T1000 (cell line): ENCODE measurements around the gene GLT8D1.
"Not testable (repeated sequence)": the region's sequence is repeated elsewhere in the genome, so short reads cannot be mapped to it uniquely, and the experiment has no call there.

ENCODE experiments used
- DNase-seq: peaks from one replicate; lab custom pipeline; 2025; ENCODE audit warnings: mixed read lengths; lab: John Stamatoyannopoulos, UW

The GLT8D1 gene, protein sequence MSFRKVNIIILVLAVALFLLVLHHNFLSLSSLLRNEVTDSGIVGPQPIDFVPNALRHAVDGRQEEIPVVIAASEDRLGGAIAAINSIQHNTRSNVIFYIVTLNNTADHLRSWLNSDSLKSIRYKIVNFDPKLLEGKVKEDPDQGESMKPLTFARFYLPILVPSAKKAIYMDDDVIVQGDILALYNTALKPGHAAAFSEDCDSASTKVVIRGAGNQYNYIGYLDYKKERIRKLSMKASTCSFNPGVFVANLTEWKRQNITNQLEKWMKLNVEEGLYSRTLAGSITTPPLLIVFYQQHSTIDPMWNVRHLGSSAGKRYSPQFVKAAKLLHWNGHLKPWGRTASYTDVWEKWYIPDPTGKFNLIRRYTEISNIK

GRCh38 chr3:52705688-52706686 is at the start of gene GLT8D1, which contains the start of gene SPCS1:
Gene GLT8D1, minus strand, starts transcription at chr3:52705791. Its CDS starts 5,331 bp downstream, at chr3:52700460.
Gene SPCS1, plus strand, starts transcription at chr3:52706106. Its CDS starts 141 bp downstream, at chr3:52706247.
- DNase-seq: peak; percentile 89

DNA sequence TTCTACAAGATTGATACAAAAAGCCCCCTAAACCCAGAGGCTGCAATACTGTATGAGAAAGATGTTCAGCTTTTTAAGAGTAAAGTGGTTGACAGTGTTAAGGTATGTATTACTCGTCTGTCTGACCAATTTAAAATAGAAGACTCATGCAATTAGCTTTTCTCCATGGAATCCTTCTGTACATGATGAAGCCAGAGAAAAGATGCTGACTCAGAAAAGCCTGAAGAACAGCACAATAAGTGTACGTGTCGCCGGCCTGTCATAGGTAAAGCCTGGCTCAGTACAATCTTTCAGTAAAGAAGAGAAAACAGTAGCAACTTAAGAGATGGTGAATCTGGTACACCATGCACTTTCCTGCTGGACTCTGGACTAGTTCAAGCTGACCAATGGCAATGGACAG is 48.8 kb upstream of the GLT8D1 start:
- no peak for DNase-seq

DNA sequence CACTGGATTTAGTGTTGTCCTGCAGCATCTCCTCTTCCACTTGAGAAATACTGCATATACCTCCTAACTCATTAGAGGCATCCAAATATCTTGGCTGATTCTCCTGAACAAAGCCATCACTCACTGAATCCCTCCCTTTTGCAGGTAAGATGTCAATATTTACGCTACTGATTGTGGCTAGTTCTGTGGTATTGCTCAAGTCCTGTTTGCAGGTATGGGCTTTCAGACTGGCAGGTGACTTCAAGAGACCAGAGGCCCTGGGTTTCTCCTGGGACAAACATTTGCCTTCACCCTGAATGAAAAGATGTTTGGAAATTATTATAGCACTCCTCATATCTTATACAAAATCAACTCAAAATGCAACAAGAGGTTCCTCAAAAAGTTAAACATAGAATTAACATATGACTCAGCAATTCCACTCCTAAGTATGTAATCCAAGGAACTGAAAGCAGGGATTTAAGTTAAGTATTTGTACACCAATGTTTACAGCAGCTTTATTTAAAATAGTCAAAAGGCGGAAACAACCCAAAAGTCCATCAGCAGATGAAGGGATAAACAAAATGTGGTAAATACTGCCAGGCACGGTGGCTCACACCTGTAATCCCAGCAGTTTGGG is 46.6 kb upstream of the GLT8D1 start:
- no peak for DNase-seq

GRCh38 chr3:52743721-52744120 is 38.1 kb upstream of the GLT8D1 start:
- DNase-seq: no peak

DNA sequence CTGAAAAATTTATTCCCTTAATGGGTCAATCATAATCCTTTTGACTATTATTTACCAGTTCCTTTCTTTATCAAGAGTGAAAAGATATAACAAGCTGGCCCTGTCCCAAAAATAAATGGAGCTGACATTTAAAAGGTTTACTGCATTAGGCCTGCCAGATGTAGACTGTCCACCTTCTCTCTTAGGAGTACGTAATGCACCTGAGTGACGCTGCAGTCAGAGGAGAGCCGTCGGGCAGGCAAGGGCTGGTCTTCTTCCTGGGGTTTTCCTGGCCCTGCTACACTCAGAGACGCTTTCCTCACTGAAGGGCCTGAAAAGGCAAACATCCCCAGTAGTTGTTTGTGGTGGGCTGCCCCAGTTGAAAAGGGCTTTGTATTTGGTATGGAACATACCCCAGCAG is 37.6 kb upstream of the GLT8D1 start:
- no peak for DNase-seq

- DNase-seq: no peak
These were observed 36.9 kb upstream of the GLT8D1 start for GRCh38 chr3:52742418-52743041.

DNA sequence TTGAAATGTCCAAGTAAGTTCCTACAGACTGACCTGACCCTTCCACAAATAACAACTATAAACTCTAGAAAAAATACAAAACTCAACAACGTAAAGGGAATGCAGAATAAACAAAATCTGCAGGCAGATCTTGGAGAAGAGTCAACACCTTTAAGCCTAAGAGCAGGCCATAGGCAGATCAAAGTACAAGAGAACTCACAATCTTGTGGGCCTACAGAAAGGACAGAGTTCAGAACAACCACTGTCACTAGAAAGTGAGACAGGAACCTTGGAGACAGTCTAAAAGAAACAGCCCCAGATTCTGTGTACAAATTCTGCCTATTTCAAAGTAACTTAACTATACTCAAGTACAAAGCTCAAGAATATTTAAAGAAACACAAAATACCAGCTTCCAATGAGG is 34.1 kb upstream of the GLT8D1 start:
- DNase-seq: no peak

DNA sequence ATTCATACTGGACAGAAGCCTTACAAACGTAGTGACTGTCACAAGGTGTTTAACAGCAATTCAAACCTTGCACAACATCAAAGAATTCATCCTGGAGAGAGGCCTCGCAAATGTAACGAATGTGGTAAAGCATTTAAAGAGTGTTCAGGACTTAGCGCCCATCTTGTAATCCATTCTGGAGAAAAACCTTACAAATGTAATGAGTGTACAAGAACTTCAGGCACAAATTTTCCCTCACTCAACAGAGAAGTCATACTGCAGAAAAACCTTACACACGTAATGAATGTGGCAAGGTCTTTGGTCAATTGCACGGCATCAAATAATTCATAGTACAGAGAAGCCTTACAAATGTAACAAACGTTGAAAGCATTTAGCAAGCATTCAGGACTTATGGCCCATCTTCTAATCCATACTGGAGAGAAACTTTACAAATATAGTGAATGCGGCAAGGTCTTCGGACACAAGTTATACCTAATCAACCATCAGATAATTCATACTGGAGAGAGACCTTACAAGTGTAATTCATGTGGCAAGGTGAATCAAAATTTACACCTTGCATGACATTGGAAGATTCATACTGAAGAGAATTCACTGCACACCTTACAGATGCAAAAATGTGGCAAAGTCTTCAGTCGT is 27.8 kb upstream of the GLT8D1 start:
- DNase-seq: no peak

DNA sequence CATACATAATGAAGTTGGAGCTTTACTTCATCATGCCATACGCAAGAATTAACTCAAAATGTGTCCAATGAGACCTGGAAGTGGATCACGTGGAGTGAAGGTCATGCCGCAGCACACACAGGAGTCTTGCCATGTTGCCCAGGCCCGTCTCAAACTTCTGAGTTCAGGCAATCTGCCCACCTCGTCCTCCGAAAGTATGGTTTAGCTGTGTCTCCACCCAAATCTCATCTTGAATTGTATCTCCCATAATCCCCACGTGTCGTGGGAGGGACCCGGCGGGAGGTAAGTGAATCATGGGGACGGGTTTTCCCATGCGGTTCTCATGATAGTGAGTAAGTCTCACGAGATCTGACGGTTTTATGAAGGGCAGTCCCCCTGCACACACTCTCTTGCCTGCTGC is 26.0 kb upstream of the GLT8D1 start:
- no peak for DNase-seq

DNA sequence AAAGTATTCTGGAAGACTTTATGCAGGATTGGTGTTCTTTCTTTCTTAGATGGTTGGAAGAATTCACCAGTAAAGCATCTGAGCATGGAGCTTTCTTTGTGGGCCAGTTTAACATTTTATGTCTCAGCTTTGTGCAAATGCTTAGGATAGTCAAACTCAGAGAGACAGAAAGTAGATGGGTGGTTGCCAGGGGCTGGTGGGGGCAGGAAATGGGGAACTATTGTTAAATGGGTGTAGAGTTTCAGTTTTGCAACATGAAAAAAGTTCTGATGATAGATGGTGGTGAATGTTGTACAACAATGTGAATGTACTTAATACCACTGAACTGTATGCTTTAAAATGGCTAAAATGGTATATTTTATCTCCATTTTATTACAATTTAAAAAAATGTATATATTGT is 25.1 kb upstream of the GLT8D1 start:
- DNase-seq: no peak

- not testable (repeated sequence) for DNase-seq
These were observed 23.2 kb upstream of the GLT8D1 start for GRCh38 chr3:52728753-52729152.

GRCh38 chr3:52724511-52724910 is 18.9 kb upstream of the GLT8D1 start:
- no peak for DNase-seq

- no peak for DNase-seq
These were observed 18.3 kb upstream of the GLT8D1 start for GRCh38 chr3:52723935-52724334.

DNA sequence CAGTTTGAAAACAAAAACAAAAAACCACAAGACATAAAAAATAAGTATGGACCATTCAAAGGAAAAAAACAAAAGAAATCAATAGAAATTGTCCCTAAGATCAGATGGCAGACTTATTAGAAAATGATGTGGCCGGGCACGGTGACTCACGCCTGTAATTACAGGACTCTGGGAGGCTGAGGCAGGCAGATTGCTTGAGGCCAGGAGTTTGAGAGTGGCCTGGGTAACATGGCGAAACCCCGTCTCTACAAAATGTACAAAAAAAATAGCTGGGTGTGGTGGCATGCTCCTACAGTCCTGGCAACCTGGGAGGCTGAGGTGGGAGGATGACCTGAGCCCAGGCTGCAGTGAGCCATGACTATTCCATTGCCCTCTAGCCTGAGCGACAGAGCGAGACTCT is 16.9 kb upstream of the GLT8D1 start:
- no peak for DNase-seq

- DNase-seq: no peak
These were observed 16.1 kb upstream of the GLT8D1 start for GRCh38 chr3:52721730-52722008.

GRCh38 chr3:52721002-52721729 is 15.6 kb upstream of the GLT8D1 start:
- no peak for DNase-seq

- no peak for DNase-seq
These were observed 14.0 kb upstream of the GLT8D1 start for GRCh38 chr3:52719618-52720017.

DNA sequence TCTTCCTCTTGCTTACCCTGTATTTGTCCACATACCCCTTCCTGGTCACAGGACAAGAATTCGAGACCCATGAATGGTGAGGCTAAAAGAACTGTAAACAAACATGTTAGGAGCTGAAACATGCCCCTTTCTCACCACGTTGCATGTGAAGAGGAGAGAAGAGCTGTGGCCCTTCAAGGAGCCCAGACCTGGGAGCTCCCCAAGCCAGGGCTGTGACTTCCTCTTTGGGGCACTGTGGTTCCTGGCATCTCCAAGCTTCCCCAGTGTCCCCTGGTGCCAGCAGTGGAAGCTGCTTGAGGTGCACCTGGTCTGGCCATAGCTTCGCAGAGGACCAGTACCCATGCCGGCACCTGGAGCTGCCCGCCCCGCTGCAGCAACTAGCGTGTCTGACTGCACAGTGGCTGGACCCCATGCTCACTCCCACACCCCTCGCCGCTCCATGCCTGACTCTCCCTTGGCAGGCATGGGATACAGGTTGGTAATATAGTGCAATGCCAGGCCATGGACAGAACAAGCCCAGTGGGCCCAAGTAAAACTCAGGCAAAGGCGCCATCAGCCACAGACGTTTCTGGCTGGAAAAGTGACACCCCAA is 10.2 kb upstream of the GLT8D1 start:
- DNase-seq: no peak

DNA sequence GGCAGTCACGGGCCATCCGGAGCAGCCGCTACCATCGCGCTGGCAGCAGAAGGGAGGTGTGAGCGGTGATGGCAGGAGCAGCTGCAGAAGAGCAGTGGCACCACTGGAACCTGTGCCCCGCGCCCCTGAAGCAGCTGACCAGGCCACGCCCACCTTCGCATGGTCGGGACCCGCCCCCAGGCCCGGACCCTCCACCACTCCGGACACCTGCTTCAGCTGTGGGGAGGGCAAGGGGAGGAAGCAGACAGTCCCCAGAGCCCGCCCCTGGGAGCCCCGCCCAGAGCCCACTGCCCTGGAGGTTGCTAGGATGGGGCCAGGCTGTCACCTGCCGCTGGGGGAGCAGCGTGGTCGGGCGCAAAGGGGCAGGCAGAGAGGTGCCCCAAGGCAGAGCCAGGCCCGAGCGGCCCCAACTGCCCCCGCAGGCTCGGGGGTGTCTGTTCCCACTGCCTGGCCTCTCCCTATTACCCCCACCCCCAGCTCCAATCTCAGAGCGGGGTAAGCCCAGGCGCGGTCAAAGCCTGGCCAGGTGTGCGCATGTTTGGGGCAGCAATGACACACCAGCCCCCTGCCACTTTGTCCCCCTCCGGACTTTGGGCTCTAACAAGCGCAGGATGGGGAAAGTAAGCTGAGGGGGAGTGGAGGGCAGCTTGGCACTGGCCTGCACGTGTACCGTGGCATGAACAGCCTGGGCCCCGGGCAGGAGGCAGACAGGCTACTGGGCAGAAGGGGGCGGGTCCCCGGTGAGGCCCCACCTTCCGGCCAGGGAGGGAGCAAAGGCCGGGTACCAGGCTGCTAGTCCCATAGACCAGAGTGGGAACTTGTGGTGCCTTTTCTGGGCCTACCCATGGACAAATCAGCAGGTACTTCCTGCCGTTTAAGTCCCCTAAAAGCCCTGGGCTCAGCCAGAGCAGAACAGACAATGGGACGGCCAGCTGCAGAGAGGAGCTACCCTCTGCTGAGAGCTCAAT is 9.0 kb upstream of the GLT8D1 start:
- no peak for DNase-seq
